ENCODE data around the gene KRTDAP. TPM values are rescaled to one million over a fixed set of nuclear protein-coding genes. Genes with fewer than 3 reads are reported as not detected.
A peak's percentile ranks its signal among the peaks of the same experiment; 100 is the strongest.

Gene KRTDAP
- total RNA-seq, 2 experiments from 2014 or later: not detected

- DNase-seq: no peak
- ChIA-PET POLR2A (no interaction called here), CTCF (interaction anchor here (0.6 kb wide), 1 partner anchor 120 kb away, joined by 3 read pairs; no protein-coding TSS in a partner anchor)
- Mint-ChIP-seq H3K9me3 (no peaks in the 10 kb centered on the region), H3K27me3 (peaks cover 14% of the 10 kb centered on the region), H3K4me3 (no peak overlapping the region), H3K27ac (no peak overlapping the region), H3K4me1 (peaks cover 3% of the 10 kb centered on the region), H3K36me3 (ENCODE audit: low read depth) (no peaks in the 10 kb centered on the region)
Observed at GRCh38 chr19:35522745-35523327, 32.6 kb upstream of the KRTDAP start.

- CTCF ChIA-PET: interaction anchor here (1.5 kb wide), 1 partner anchor 11 kb away, joined by 5 read pairs; no protein-coding TSS in a partner anchor
Observed at GRCh38 chr19:35521124-35521743, 31.0 kb upstream of the KRTDAP start.

GRCh38 chr19:35519291-35519690 lies 29.0 kb upstream of the KRTDAP start:
- Mint-ChIP-seq H3K9me3 (no peaks in the 10 kb centered on the region), H3K27ac (no peak overlapping the region), H3K4me1 (peaks cover 3% of the 10 kb centered on the region), H3K4me3 (no peak overlapping the region), H3K36me3 (ENCODE audit: low read depth) (no peaks in the 10 kb centered on the region), H3K27me3 (peaks cover 9% of the 10 kb centered on the region)
- ChIA-PET CTCF (no interaction called here), POLR2A (no interaction called here)
- no peak for DNase-seq

More at GRCh38 chr19:35521124-35521743, 31.0 kb upstream of the KRTDAP start:
- Mint-ChIP-seq H3K27ac (no peak overlapping the region), H3K9me3 (no peaks in the 10 kb centered on the region), H3K27me3 (peaks cover 13% of the 10 kb centered on the region), H3K4me1 (peaks cover 3% of the 10 kb centered on the region), H3K36me3 (ENCODE audit: low read depth) (no peaks in the 10 kb centered on the region), H3K4me3 (no peak overlapping the region)
- POLR2A ChIA-PET: no interaction called here
- DNase-seq: no peak

- POLR2A ChIA-PET: no interaction called here
Observed at GRCh38 chr19:35518313-35518712, 28.0 kb upstream of the KRTDAP start.

GRCh38 chr19:35517342-35517741 lies 27.1 kb upstream of the KRTDAP start:
- ChIA-PET POLR2A (no interaction called here), CTCF (interaction anchor here (1.5 kb wide), 1 partner anchor 15 kb away, joined by 5 read pairs; no protein-coding TSS in a partner anchor)
- Mint-ChIP-seq H3K36me3 (ENCODE audit: low read depth) (no peaks in the 10 kb centered on the region), H3K27me3 (peaks cover 16% of the 10 kb centered on the region), H3K4me1 (peaks cover 3% of the 10 kb centered on the region), H3K9me3 (no peaks in the 10 kb centered on the region), H3K27ac (no peak overlapping the region), H3K4me3 (no peak overlapping the region)
- DNase-seq: no peak

More at GRCh38 chr19:35518313-35518712, 28.0 kb upstream of the KRTDAP start:
- Mint-ChIP-seq H3K4me3 (no peak overlapping the region), H3K4me1 (peaks cover 3% of the 10 kb centered on the region), H3K9me3 (no peaks in the 10 kb centered on the region), H3K27me3 (peaks cover 11% of the 10 kb centered on the region), H3K36me3 (ENCODE audit: low read depth) (no peaks in the 10 kb centered on the region), H3K27ac (no peak overlapping the region)
- CTCF ChIA-PET: interaction anchor here (1.2 kb wide), 1 partner anchor 74 kb away, joined by 3 read pairs; no protein-coding TSS in a partner anchor
- DNase-seq: no peak

GRCh38 chr19:35516310-35516709 lies 26.0 kb upstream of the KRTDAP start:
- Mint-ChIP-seq H3K36me3 (ENCODE audit: low read depth) (no peaks in the 10 kb centered on the region), H3K4me1 (peaks cover 3% of the 10 kb centered on the region), H3K4me3 (no peak overlapping the region), H3K27me3 (peaks cover 21% of the 10 kb centered on the region), H3K9me3 (no peaks in the 10 kb centered on the region), H3K27ac (no peak overlapping the region)
- ChIA-PET CTCF (interaction anchor here (1.5 kb wide), 1 partner anchor 16 kb away, joined by 5 read pairs; no protein-coding TSS in a partner anchor), POLR2A (no interaction called here)
- DNase-seq: no peak

GRCh38 chr19:35514282-35514809 lies 24.1 kb upstream of the KRTDAP start:
- Mint-ChIP-seq H3K4me3 (no peak overlapping the region), H3K4me1 (peaks cover 13% of the 10 kb centered on the region), H3K9me3 (no peaks in the 10 kb centered on the region), H3K36me3 (ENCODE audit: low read depth) (no peaks in the 10 kb centered on the region), H3K27ac (no peak overlapping the region), H3K27me3 (peaks cover 34% of the 10 kb centered on the region)
- POLR2A ChIA-PET: no interaction called here
- no peak for DNase-seq
- CTCF ChIA-PET: interaction anchor here (0.6 to 0.9 kb wide), 2 partner anchors 19 to 213 kb away, joined by 3 read pairs; no protein-coding TSS in a partner anchor

- DNase-seq: no peak
- H3K36me3 Mint-ChIP-seq (ENCODE audit: low read depth): no peaks in the 10 kb centered on the region
- H3K27ac Mint-ChIP-seq: no peak within 1 kb of the TSS
- ChIA-PET POLR2A (no interaction called here), CTCF (interaction anchor here (0.6 kb wide), 1 partner anchor 212 kb away, joined by 3 read pairs; no protein-coding TSS in a partner anchor)
- H3K4me1 Mint-ChIP-seq: peaks cover 14% of the 10 kb centered on the region
- H3K4me3 Mint-ChIP-seq: no peak within 1 kb of the TSS
- H3K27me3 Mint-ChIP-seq: peaks cover 37% of the 10 kb centered on the region
- no peaks in the 10 kb centered on the region for H3K9me3 Mint-ChIP-seq
Observed at GRCh38 chr19:35513628-35514281, 23.5 kb upstream of the KRTDAP start, which contains the start of gene DMKN. Gene DMKN, minus strand, starts transcription at chr19:35513649. Its CDS starts 174 bp downstream, at chr19:35513475.

- H3K4me1 Mint-ChIP-seq: peaks cover 17% of the 10 kb centered on the region
- H3K4me3 Mint-ChIP-seq: no peak overlapping the region
- ChIA-PET CTCF (no interaction called here), POLR2A (no interaction called here)
- H3K9me3 Mint-ChIP-seq: no peaks in the 10 kb centered on the region
- DNase-seq: no peak
- no peaks in the 10 kb centered on the region for H3K36me3 Mint-ChIP-seq (ENCODE audit: low read depth)
- H3K27ac Mint-ChIP-seq: no peak overlapping the region
- H3K27me3 Mint-ChIP-seq: peaks cover 44% of the 10 kb centered on the region
Observed at GRCh38 chr19:35512831-35513627, 22.8 kb upstream of the KRTDAP start.

GRCh38 chr19:35511337-35511736 lies 21.1 kb upstream of the KRTDAP start:
- H3K4me3 Mint-ChIP-seq: no peak overlapping the region
- ChIA-PET POLR2A (no interaction called here), CTCF (interaction anchor here (1.1 to 1.9 kb wide), 7 partner anchors 9 to 186 kb away, joined by 3 to 7 read pairs (median 4); no protein-coding TSS in a partner anchor)
- peaks cover 17% of the 10 kb centered on the region for H3K4me1 Mint-ChIP-seq
- peaks cover 56% of the 10 kb centered on the region for H3K27me3 Mint-ChIP-seq
- no peak overlapping the region for H3K27ac Mint-ChIP-seq
- H3K36me3 Mint-ChIP-seq (ENCODE audit: low read depth): no peaks in the 10 kb centered on the region
- H3K9me3 Mint-ChIP-seq: no peaks in the 10 kb centered on the region
- DNase-seq: no peak

GRCh38 chr19:35510626-35510964 lies 20.3 kb upstream of the KRTDAP start:
- DNase-seq: no peak
- no peak overlapping the region for H3K4me3 Mint-ChIP-seq
- H3K27ac Mint-ChIP-seq: no peak overlapping the region
- no peaks in the 10 kb centered on the region for H3K9me3 Mint-ChIP-seq
- peaks cover 63% of the 10 kb centered on the region for H3K27me3 Mint-ChIP-seq
- H3K36me3 Mint-ChIP-seq (ENCODE audit: low read depth): no peaks in the 10 kb centered on the region
- POLR2A ChIA-PET: interaction anchor here (1.1 kb wide), 1 partner anchor 15 kb away, joined by 3 read pairs; no protein-coding TSS in a partner anchor
- H3K4me1 Mint-ChIP-seq: peaks cover 17% of the 10 kb centered on the region
- CTCF ChIA-PET: interaction anchor here (0.6 to 2.4 kb wide), 19 partner anchors 9 to 515 kb away, joined by 3 to 12 read pairs (median 4); partner anchors contain the start of genes COX6B1 and HAUS5

GRCh38 chr19:35509861-35510625 lies 19.8 kb upstream of the KRTDAP start:
- Mint-ChIP-seq H3K36me3 (ENCODE audit: low read depth) (no peaks in the 10 kb centered on the region), H3K9me3 (no peaks in the 10 kb centered on the region), H3K4me1 (peaks cover 17% of the 10 kb centered on the region), H3K4me3 (no peak overlapping the region), H3K27ac (no peak overlapping the region), H3K27me3 (peaks cover 67% of the 10 kb centered on the region)
- DNase-seq: peak; percentile 70
- ChIA-PET CTCF (interaction anchor here (0.6 to 2.4 kb wide), 23 partner anchors 9 to 515 kb away, joined by 3 to 12 read pairs (median 4); partner anchors contain the start of genes COX6B1 and HAUS5), POLR2A (interaction anchor here (1.1 kb wide), 1 partner anchor 15 kb away, joined by 3 read pairs; no protein-coding TSS in a partner anchor)
